Activated effector memory CD4-positive, alpha-beta T cell treated with anti-CD3 and anti-CD28 coated beads, Interleukin-2, amount 50 U/mL, for 16 hours (primary cell): ENCODE data around the gene CNKSR1.
"Not testable (repeated sequence)": the region's sequence is repeated elsewhere in the genome, so short reads cannot be mapped to it uniquely, and the experiment has no call there.

ENCODE experiments used
- DNase-seq: peaks from one replicate; pipeline ENCODE4 v3.0.0-alpha.2; 2020

CNKSR1 gene

GRCh38 chr1:26188477-26188876, 11.2 kb downstream of the CNKSR1 start:
- DNase-seq = no peak

GRCh38 chr1:26189331-26189730, 12.0 kb downstream of the CNKSR1 start:
- no peak for DNase-seq

GRCh38 chr1:26189751-26190275, 12.5 kb downstream of the CNKSR1 start:
- DNase-seq = no peak

- DNase-seq = no peak
Measured at GRCh38 chr1:26190373-26190987, 13.2 kb downstream of the CNKSR1 start, which contains the start of gene CATSPER4. TSS of gene CATSPER4 (plus strand) at chr1:26190602. CDS start at chr1:26190628, 26 bp downstream.

- DNase-seq = no peak
Measured at GRCh38 chr1:26191739-26192138, 14.4 kb downstream of the CNKSR1 start.

GRCh38 chr1:26195805-26196204, 18.5 kb downstream of the CNKSR1 start:
- DNase-seq = no peak

- no peak for DNase-seq
Measured at GRCh38 chr1:26197301-26197700, 20.0 kb downstream of the CNKSR1 start.

GRCh38 chr1:26197813-26198212, 20.5 kb downstream of the CNKSR1 start:
- no peak for DNase-seq

GRCh38 chr1:26200413-26200812, 23.1 kb downstream of the CNKSR1 start:
- DNase-seq = no peak

GRCh38 chr1:26203642-26204318, 26.5 kb downstream of the CNKSR1 start:
- DNase-seq = no peak

- DNase-seq = no peak
Measured at GRCh38 chr1:26210147-26210870, 33.0 kb downstream of the CNKSR1 start.

GRCh38 chr1:26212726-26213125, 35.4 kb downstream of the CNKSR1 start:
- no peak for DNase-seq

GRCh38 chr1:26213335-26213905, 36.1 kb downstream of the CNKSR1 start:
- peak; percentile 16 for DNase-seq

GRCh38 chr1:26215246-26215645, 38.0 kb downstream of the CNKSR1 start:
- DNase-seq = no peak

- DNase-seq = no peak
Measured at GRCh38 chr1:26218906-26219494, 41.7 kb downstream of the CNKSR1 start.

GRCh38 chr1:26220199-26220912, 43.1 kb downstream of the CNKSR1 start:
- DNase-seq = no peak

GRCh38 chr1:26221094-26221493, 43.8 kb downstream of the CNKSR1 start:
- DNase-seq = no peak

GRCh38 chr1:26224606-26225005, 47.3 kb downstream of the CNKSR1 start:
- DNase-seq = no peak

GRCh38 chr1:26225033-26225831, 47.9 kb downstream of the CNKSR1 start:
- DNase-seq = peak; percentile 78

- DNase-seq = not testable (repeated sequence)
Measured at GRCh38 chr1:26230682-26231081, 53.4 kb downstream of the CNKSR1 start.

- DNase-seq = peak; percentile 99
Measured at GRCh38 chr1:26233903-26234643, 56.8 kb downstream of the CNKSR1 start, which contains the start of gene CEP85. TSS of gene CEP85 (plus strand) at chr1:26234200. CDS start at chr1:26239784, 5,584 bp downstream.
